Activated naive CD8-positive, alpha-beta T cell treated with anti-CD3 and anti-CD28 coated beads, Interleukin-2, amount 10 ng/mL, durations not matched to agents 7 days and 5 days (primary cell): ENCODE results near the gene OR2H2. TPM values are rescaled to one million over a fixed set of nuclear protein-coding genes. Genes with fewer than 3 reads are reported as not detected.

Source experiments
- ATAC-seq: fragments of 150-1000 bp; cut with Tn5 transposase; one replicate; pipeline ENCODE4 v1.10.0; 2021; ENCODE audit warnings: low read depth, moderate library complexity
- POLR2A ChIA-PET: fragments of 350-600 bp; sonication (Branson Sonifier 250); formaldehyde crosslinking; loops from one replicate; lab custom pipeline; 2021; ENCODE audit warnings: antibody characterized with exemption; lab: Charles Lee
- DNase-seq: peaks from one replicate; pipeline ENCODE4 v3.0.0; 2021
- H3K27ac Mint-ChIP-seq: one replicate; pipeline ENCODE4 v1.8.0; 2022; ENCODE audit warnings: mild to moderate bottlenecking, mixed read lengths
- H3K27me3 Mint-ChIP-seq: one replicate; pipeline ENCODE4 v1.8.0; 2022; ENCODE audit warnings: mild to moderate bottlenecking, moderate library complexity, mixed read lengths
- H3K36me3 Mint-ChIP-seq: one replicate; pipeline ENCODE4 v1.8.0; 2021; ENCODE audit warnings: mild to moderate bottlenecking, mixed read lengths
- H3K4me1 Mint-ChIP-seq: one replicate; pipeline ENCODE4 v1.8.0; 2021; ENCODE audit warnings: mixed read lengths
- H3K4me3 Mint-ChIP-seq: one replicate; pipeline ENCODE4 v1.8.0; 2022; ENCODE audit warnings: mild to moderate bottlenecking, moderate library complexity, mixed read lengths
- H3K9me3 Mint-ChIP-seq: one replicate; pipeline ENCODE4 v1.8.0; 2021; ENCODE audit warnings: mixed read lengths
- total RNA-seq, 2 experiments: library from RNA; stranded (reverse); gene quantifications; one replicate each; pipeline ENCODE4 v1.2.3, GENCODE V29; 2021

Gene OR2H2
- total RNA-seq, 2 experiments from 2014 or later: not detected

DNA sequence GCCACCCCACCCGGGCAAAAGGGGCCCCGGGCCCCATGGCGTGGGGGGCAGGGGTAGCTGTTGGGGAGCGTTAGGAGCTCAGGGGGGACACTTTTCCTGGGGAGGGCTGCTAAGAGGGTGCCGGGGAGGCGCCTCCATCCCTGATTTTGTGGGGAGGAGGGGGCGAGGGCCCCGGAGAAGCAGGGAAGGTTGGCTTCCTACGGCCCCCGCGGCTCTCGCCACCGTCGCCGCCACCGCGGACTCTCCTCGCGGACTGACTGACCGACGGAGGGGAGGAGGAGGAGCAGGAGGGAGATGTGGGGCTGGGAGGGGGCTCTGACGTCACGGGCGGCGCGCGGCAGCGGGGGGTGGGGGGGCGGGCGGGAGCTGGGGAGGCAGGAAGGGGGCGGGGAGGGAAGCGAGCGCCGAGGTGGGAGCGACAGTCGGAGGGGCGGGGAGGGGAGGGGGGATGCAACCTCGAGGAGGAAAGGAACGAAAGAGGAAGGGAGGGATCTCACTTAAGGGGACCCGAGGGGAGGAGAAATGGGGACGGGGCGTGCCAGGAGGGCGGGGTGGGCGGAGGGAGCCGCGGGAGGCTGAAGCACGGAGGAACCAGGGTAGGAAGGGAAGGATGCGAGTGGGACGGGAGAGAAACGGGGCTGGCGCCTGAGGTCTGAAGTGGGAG, 43.0 kb downstream of the OR2H2 start:
- peak overlapping the region; percentile 96 for H3K4me3 Mint-ChIP-seq
- peaks cover 26% of the 10 kb centered on the region for H3K4me1 Mint-ChIP-seq
- H3K36me3 Mint-ChIP-seq: peaks cover 3% of the 10 kb centered on the region
- ATAC-seq: peak; percentile 2
- DNase-seq: peak; percentile 49
- H3K27ac Mint-ChIP-seq: no peak overlapping the region
- H3K9me3 Mint-ChIP-seq: no peaks in the 10 kb centered on the region
- peaks cover 45% of the 10 kb centered on the region for H3K27me3 Mint-ChIP-seq
- POLR2A ChIA-PET: no interaction called here

DNA sequence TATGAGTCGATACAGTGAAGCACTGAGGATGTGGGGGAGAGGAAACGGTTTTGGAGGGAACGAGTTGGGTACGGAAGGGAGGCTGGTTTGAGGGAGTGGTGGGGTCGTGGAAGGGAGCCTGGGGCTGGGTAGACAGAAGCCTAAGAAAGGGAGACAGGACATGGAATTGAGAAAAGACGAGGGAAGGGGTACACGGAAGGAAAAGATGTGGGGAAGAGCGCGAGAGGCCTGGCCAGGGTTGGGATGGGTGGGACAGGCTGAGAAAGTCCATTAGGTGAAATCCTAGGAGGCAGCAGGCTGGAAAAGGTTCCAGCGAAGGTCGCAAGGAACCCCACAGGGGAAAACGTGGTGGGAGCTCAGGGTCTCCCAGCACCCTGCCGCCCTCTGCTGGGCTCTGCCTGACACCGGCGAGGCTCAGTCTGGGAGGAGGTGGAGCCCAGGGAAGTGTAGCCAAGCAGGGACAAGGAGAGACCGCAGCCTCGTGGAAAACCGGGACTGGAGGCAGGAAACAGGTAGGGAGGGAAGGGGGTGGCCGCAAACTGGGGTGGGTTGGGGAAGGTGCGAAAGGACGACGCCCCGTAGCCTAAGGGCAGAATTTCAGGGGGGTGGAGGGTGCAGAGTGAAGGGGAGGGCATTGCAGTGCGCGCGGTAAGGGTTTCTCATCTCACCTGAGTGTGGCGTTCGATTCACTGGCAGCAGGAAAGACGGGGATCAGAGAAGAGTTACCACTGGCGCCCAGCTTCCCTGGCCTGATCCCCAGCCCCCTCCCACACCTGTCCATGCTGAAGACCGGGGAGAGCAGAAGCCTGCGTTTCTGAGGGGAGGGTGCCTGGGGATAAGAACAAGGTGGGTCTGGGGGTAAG, 43.7 kb downstream of the OR2H2 start:
- DNase-seq: peak; percentile 64
- Mint-ChIP-seq H3K27me3 (peaks cover 51% of the 10 kb centered on the region), H3K27ac (no peak overlapping the region), H3K4me1 (peaks cover 30% of the 10 kb centered on the region), H3K36me3 (peaks cover 3% of the 10 kb centered on the region), H3K4me3 (peak overlapping the region; percentile 96), H3K9me3 (no peaks in the 10 kb centered on the region)
- peak; percentile 48 for ATAC-seq
- POLR2A ChIA-PET: no interaction called here

DNA sequence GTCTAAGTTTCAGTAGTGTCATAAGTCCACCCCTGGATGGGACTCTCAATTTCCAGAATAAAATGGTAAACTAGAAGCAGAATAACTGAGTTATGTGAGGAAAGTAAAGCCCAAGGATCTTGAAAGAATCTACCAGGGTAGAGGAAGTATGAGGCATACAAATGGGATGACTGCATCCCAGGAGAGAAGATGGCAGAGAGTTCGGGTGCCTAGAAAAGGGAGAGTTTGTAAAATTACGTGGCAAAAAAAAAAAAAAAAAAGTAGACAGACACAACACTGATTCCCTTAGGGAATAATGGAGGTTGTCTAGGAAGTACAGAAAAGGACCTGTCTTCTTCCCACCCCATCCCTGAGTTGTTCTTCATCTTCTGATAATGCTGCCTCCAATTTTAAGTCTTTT, 44.6 kb downstream of the OR2H2 start:
- peaks cover 30% of the 10 kb centered on the region for H3K4me1 Mint-ChIP-seq
- DNase-seq: no peak
- peaks cover 55% of the 10 kb centered on the region for H3K27me3 Mint-ChIP-seq
- H3K36me3 Mint-ChIP-seq: peaks cover 3% of the 10 kb centered on the region
- POLR2A ChIA-PET: interaction anchor here (1.1 kb wide), 1 partner anchor 10 kb away, joined by 3 read pairs; no protein-coding TSS in a partner anchor
- ATAC-seq: no peak
- peak overlapping the region; percentile 96 for H3K4me3 Mint-ChIP-seq
- H3K27ac Mint-ChIP-seq: no peak overlapping the region
- H3K9me3 Mint-ChIP-seq: no peaks in the 10 kb centered on the region

DNA sequence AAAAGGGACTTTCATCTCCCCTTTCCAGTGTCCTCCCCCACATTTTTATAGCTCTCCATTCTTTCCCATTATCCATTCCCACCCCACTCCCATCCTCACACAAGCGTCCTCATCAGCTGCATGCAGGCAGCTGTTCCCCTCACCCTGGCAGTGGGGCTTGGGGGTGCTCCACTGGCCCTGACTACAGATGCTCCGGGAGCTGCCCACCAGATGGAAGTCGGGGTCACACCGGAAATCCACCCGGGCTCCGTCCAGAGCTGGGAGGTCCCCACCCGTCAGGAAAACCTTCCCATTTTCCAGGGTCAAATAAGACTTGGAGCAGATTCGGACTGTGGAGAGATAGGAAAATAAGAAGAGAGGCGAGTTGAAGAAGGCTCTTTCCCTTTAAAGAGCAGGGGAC, 45.4 kb downstream of the OR2H2 start:
- ATAC-seq: no peak
- POLR2A ChIA-PET: interaction anchor here (1.1 kb wide), 1 partner anchor 9 kb away, joined by 3 read pairs; no protein-coding TSS in a partner anchor
- no peaks in the 10 kb centered on the region for H3K9me3 Mint-ChIP-seq
- peaks cover 30% of the 10 kb centered on the region for H3K4me1 Mint-ChIP-seq
- DNase-seq: no peak
- H3K4me3 Mint-ChIP-seq: no peak overlapping the region
- peaks cover 3% of the 10 kb centered on the region for H3K36me3 Mint-ChIP-seq
- peaks cover 57% of the 10 kb centered on the region for H3K27me3 Mint-ChIP-seq
- H3K27ac Mint-ChIP-seq: no peak overlapping the region

DNA sequence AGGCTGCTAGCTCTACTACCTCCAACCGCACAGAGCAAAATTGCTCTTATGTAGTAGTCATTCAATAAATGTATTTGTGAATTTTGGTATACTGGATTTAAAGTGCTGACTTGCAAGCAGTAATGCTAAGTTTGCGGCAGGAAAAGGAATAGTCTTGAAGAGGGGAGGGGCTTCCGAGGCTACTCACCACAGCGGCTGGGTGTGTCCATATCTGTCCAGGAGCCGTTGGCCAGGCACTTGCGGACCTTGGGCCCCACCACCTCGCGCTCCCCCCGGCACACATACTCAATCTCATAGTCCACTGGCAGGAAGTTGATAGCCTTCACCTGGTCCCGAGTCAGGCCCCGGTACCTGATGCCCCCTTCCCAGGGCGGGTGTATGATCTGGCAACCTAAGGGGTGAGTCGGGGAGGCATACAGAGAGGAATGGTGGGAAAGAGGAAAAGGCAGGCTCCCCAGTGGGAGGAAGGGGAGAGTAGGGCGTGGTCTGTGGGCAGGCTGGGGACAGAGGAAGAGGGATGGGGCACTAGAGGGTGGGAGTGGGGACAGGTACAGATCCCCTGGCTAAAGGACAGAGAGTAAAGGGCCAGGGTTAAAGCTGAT, 46.4 kb downstream of the OR2H2 start:
- no peaks in the 10 kb centered on the region for H3K9me3 Mint-ChIP-seq
- H3K36me3 Mint-ChIP-seq: peaks cover 3% of the 10 kb centered on the region
- peaks cover 53% of the 10 kb centered on the region for H3K27me3 Mint-ChIP-seq
- DNase-seq (no peak), ATAC-seq (no peak)
- H3K4me3 Mint-ChIP-seq: peak overlapping the region; percentile 85
- POLR2A ChIA-PET: no interaction called here
- peaks cover 30% of the 10 kb centered on the region for H3K4me1 Mint-ChIP-seq
- peak overlapping the region; percentile 5 for H3K27ac Mint-ChIP-seq

DNA sequence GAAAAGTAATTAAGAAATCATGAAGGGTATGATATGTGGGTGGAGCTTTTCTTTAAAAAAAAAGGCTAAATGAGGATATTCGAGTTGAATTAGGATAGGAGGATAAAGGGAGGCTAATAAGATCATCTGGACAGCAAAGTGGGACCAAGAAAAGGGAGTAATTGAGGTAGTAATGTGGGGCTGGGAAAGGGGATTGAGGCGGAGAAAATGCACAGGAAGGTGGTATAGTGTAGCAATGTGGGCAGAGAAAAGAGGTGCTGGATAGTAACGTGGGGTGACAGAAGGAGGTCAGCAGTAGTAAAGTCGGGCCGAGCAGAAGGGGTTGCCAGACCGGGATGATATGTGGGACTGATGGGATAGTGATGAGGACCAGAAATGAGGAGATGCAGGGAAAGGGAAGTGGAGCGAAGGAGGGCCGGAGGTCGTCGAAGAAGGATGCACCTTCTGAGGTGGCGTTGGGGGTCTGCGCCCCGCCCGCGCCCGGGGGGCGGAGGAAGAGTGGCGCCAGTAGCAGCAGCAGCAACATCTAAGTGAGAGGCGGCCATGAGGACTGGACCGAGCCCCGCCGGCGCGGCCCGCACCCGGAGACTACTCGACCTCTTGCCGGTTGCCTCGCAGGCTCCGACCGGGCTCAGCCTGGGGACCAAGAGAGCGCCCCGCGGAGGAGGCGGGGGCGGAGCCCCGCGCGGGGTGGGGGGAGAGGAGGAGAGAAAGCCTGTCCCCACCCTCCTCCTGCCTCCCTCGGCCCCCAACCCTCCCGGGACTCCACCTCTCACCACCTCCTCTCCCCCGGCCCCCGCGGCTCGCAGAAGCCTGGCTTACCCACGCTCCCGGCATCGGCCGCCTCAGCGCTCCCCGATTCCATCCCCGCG, 47.2 kb downstream of the OR2H2 start:
- Mint-ChIP-seq H3K4me1 (peaks cover 30% of the 10 kb centered on the region), H3K9me3 (no peaks in the 10 kb centered on the region), H3K36me3 (peaks cover 3% of the 10 kb centered on the region), H3K27me3 (peaks cover 46% of the 10 kb centered on the region), H3K4me3 (peak overlapping the region; percentile 85), H3K27ac (peak overlapping the region; percentile 31)
- DNase-seq: peak; percentile 62
- peak; percentile 48 for ATAC-seq
- POLR2A ChIA-PET: no interaction called here

DNA sequence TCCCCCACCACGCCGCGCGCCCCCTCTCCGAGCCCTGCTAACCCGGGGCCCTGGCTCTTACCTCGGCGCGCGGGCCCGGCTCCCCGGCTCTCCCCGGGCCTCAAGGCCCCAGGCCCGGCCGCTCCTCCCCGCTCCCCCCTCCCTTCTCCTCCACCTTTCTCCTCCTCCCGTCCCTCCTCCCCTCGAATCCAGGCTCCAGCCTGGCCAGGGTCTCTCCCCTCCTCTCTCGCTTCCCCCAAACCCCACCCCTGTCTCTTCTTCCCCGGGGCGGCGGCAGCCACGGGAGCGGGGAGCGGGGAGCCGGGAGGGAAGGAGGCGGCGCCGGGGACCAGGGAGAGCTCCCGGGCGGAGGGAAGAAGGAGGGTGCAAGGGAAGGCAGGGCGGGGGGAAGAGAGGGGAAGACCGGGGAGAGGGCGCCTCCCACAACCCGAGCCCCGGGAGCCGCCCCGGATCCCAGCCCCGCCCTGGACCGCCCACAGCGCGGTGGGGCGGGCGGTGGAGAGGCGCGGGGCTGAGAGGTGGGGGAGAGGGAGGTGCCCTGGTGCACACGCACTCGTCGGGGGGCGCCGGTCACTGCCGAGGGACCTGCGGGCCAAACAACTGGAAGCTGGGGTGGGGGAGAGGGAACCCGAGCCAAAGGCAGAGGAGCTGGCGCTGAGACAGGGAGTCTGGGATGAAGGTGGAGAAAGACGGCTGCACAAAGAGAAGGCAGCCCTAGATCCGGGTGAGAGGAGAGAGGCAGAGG, 48.0 kb downstream of the OR2H2 start, which contains the start of gene GABBR1:
GABBR1 (minus strand) TSS at position 395 of the 745 bp plus-strand sequence. CDS start 798 bp downstream, outside the sequence.
- peak within 1 kb of the TSS; percentile 31 for H3K27ac Mint-ChIP-seq
- H3K9me3 Mint-ChIP-seq: no peaks in the 10 kb centered on the region
- POLR2A ChIA-PET: interaction anchor here (0.9 kb wide), 1 partner anchor 17 kb away, joined by 3 read pairs; no protein-coding TSS in a partner anchor
- H3K36me3 Mint-ChIP-seq: peaks cover 3% of the 10 kb centered on the region
- peak; percentile 78 for DNase-seq
- ATAC-seq: peak; percentile 74
- peaks cover 45% of the 10 kb centered on the region for H3K27me3 Mint-ChIP-seq
- H3K4me1 Mint-ChIP-seq: peaks cover 30% of the 10 kb centered on the region
- peak within 1 kb of the TSS; percentile 85 for H3K4me3 Mint-ChIP-seq

DNA sequence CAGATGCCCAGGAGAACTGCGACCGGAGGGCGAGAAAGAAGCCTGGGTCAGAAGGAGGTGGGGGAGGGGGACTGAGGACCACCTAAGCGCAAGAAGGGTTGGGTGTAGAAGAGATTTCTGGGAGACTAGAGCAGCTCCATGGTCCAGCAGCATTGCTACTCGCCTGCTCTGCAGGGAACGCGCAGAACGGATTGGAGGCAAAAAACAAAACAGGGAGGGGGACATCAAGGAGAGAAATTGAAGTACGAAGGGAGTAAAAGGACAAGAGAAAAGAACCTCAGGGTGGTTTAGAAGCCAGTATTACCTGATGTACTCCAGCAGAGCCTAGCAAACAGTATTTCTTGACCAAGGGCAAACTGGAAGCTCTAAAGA, 48.6 kb downstream of the OR2H2 start:
- H3K9me3 Mint-ChIP-seq: no peaks in the 10 kb centered on the region
- H3K27ac Mint-ChIP-seq: no peak overlapping the region
- peaks cover 41% of the 10 kb centered on the region for H3K27me3 Mint-ChIP-seq
- H3K36me3 Mint-ChIP-seq: peaks cover 3% of the 10 kb centered on the region
- DNase-seq (no peak), ATAC-seq (no peak)
- POLR2A ChIA-PET: interaction anchor here (0.9 kb wide), 1 partner anchor 16 kb away, joined by 3 read pairs; no protein-coding TSS in a partner anchor
- H3K4me1 Mint-ChIP-seq: peaks cover 28% of the 10 kb centered on the region
- peak overlapping the region; percentile 63 for H3K4me3 Mint-ChIP-seq

DNA sequence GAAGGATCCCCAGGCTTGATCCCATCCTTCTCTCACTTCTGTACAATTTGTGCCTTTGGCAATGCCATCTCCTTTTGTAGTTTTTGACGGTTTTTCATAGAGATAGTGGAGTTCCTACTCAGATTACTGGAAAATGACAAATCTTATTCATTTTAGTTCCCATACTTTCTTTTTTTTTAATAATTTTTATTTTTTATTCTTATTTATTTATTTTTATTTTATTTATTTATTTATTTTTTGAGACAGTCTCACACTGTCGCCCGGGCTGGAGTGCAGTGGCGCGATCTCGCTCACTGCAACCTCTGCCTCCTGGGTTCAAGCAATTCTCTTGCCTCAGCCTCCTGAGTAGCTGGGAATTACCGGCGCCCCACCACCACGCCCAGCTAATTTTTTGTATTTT, 52.3 kb downstream of the OR2H2 start:
- no peak overlapping the region for H3K4me3 Mint-ChIP-seq
- H3K27ac Mint-ChIP-seq: no peak overlapping the region
- H3K27me3 Mint-ChIP-seq: peaks cover 15% of the 10 kb centered on the region
- H3K9me3 Mint-ChIP-seq: no peaks in the 10 kb centered on the region
- H3K36me3 Mint-ChIP-seq: no peaks in the 10 kb centered on the region
- DNase-seq (no peak), ATAC-seq (no peak)
- POLR2A ChIA-PET: no interaction called here
- peaks cover 9% of the 10 kb centered on the region for H3K4me1 Mint-ChIP-seq

Other genes starting within 250 kb of the OR2H2 start
- not detected for gene OR5V1, start 216.3 kb upstream of the OR2H2 start, total RNA-seq
- not detected for gene OR12D3, start 209.8 kb upstream of the OR2H2 start, total RNA-seq
- not detected for gene OR12D2, start 189.5 kb upstream of the OR2H2 start, total RNA-seq
- not detected for gene OR12D1, start 170.2 kb upstream of the OR2H2 start, total RNA-seq
- gene OR10C1, start 145.8 kb upstream of the OR2H2 start, total RNA-seq: not detected
- not detected for gene OR11A1, start 128.1 kb upstream of the OR2H2 start, total RNA-seq
- gene OR2H1, start 128.0 kb upstream of the OR2H2 start, total RNA-seq: not detected
- not detected for gene MAS1L, start 97.2 kb upstream of the OR2H2 start, total RNA-seq
- not detected for gene UBD, start 25.4 kb upstream of the OR2H2 start, total RNA-seq
- 10 to 100 TPM; 20.1 to 20.7 TPM for gene GABBR1, start 48.1 kb downstream of the OR2H2 start, total RNA-seq
- gene MOG, start 72.0 kb downstream of the OR2H2 start, total RNA-seq: not detected
- gene ZFP57, start 96.0 kb downstream of the OR2H2 start, total RNA-seq: 10 to 100 TPM; 12.3 to 13.5 TPM
- gene HLA-F, start 138.3 kb downstream of the OR2H2 start, total RNA-seq: 100 to 1,000 TPM; 502 to 534 TPM
- gene HLA-G, start 242.7 kb downstream of the OR2H2 start, total RNA-seq: 1 to 10 TPM; 1.6 to 2.0 TPM